Osteocyte (in vitro differentiated cells): ENCODE results near the gene ITSN2. TPM values are rescaled to one million over a fixed set of nuclear protein-coding genes. Genes with fewer than 3 reads are reported as not detected.
"Not testable (repeated sequence)": the region's sequence is repeated elsewhere in the genome, so short reads cannot be mapped to it uniquely, and the experiment has no call there.

Source experiments
- DNase-seq: peaks from one replicate; pipeline ENCODE4 v3.0.0; 2021; ENCODE audit warnings: mixed read lengths; ENCODE audit not compliant: unreplicated experiment; ENCODE audit errors: extremely low spot score
- H3K27ac Mint-ChIP-seq: one replicate; pipeline ENCODE4 v1.8.0; 2021; ENCODE audit warnings: mild to moderate bottlenecking, mixed read lengths; ENCODE audit not compliant: unreplicated experiment
- H3K27me3 Mint-ChIP-seq: one replicate; pipeline ENCODE4 v1.8.0; 2021; ENCODE audit warnings: mixed read lengths; ENCODE audit not compliant: unreplicated experiment
- H3K36me3 Mint-ChIP-seq: one replicate; pipeline ENCODE4 v1.8.0; 2021; ENCODE audit warnings: mixed read lengths; ENCODE audit not compliant: unreplicated experiment
- H3K4me1 Mint-ChIP-seq: one replicate; pipeline ENCODE4 v1.8.0; 2021; ENCODE audit warnings: mixed read lengths; ENCODE audit not compliant: unreplicated experiment
- H3K4me3 Mint-ChIP-seq: one replicate; pipeline ENCODE4 v1.8.0; 2021; ENCODE audit warnings: mild to moderate bottlenecking, moderate library complexity, mixed read lengths; ENCODE audit not compliant: unreplicated experiment
- H3K9me3 Mint-ChIP-seq: one replicate; pipeline ENCODE4 v1.8.0; 2021; ENCODE audit warnings: mixed read lengths; ENCODE audit not compliant: unreplicated experiment
- long read RNA-seq: library from polyadenylated mRNA; unstranded; transcript quantifications from one replicate; pipeline ENCODE4 v2.0.0, GENCODE V29; 2021
- total RNA-seq: library from RNA; stranded (reverse); gene quantifications from 2 replicates; pipeline ENCODE4 v1.2.1, GENCODE V29; 2021
- TF ChIP-seq, protein P1 (sequence below): fragments of 200-600 bp; sonication (generic); IDR thresholded peaks from 2 replicates; pipeline ENCODE4 v1.5.0; 2021; ENCODE audit warnings: antibody characterized with exemption, mild to moderate bottlenecking, moderate library complexity

Gene ITSN2
- total RNA-seq: 31.7 and 32.1 TPM in 2 replicates
- long read RNA-seq, partial matches to known transcripts: 34 of 42 reads
- long read RNA-seq, other reads (novel, unspliced or antisense): 8 of 42 reads

DNA sequence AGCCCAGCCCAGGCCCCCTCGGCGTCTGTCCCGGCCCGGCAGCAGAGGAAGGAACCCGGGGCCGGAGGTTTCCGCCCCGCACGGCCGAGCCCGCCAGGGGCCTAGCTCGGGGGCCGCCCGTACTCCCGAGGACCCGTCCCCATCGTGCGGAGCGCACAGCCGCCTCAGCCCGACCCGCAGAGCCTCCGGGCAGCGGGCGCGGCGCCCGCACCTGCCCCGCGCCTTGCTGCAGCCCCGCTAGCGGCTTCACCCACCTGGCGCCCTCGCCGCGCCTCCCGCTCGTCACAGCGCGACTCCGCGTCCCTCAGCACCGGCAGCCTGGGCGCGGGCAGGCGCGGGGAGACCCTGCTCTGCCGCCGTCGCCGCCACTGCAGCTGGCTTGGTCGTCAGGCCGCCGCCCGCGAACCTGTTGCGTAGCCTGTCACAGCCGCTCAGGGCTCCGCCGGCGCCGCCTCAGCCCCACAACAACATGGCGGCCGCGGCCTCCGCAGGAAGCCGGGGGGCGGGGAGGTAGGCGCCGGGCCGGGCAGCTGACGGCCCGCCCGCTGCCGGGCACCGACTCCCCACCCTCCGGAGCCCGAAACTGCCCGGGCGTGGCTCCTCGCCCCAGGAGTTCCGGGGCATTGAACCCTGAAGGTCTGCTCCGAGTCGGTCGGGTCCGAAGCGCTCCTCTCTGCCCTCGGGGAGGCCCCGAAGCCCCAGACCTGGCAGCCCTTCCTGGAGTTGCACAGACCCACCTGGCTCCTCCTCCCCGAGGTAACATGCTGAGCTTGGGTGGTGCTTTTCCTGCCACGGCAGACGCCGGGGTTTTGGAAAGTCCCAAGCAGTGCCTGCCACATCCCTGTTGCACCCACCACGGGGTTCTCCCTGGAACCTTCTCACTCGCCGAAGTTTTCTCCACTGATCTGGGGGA is at the start of gene ITSN2:
Gene ITSN2, minus strand, starts transcription at position 487 of the 913 bp plus-strand sequence. CDS start 32,454 bp downstream, outside the sequence.
- H3K9me3 Mint-ChIP-seq: no peaks in the 10 kb centered on the region
- H3K27ac Mint-ChIP-seq: peak within 1 kb of the TSS; percentile 91
- TF ChIP-seq, protein P1, sequence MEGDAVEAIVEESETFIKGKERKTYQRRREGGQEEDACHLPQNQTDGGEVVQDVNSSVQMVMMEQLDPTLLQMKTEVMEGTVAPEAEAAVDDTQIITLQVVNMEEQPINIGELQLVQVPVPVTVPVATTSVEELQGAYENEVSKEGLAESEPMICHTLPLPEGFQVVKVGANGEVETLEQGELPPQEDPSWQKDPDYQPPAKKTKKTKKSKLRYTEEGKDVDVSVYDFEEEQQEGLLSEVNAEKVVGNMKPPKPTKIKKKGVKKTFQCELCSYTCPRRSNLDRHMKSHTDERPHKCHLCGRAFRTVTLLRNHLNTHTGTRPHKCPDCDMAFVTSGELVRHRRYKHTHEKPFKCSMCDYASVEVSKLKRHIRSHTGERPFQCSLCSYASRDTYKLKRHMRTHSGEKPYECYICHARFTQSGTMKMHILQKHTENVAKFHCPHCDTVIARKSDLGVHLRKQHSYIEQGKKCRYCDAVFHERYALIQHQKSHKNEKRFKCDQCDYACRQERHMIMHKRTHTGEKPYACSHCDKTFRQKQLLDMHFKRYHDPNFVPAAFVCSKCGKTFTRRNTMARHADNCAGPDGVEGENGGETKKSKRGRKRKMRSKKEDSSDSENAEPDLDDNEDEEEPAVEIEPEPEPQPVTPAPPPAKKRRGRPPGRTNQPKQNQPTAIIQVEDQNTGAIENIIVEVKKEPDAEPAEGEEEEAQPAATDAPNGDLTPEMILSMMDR: no peak
- H3K4me3 Mint-ChIP-seq: peak within 1 kb of the TSS; percentile 79
- no peaks in the 10 kb centered on the region for H3K36me3 Mint-ChIP-seq
- peaks cover 36% of the 10 kb centered on the region for H3K4me1 Mint-ChIP-seq
- peak; percentile 92 for DNase-seq
- no peaks in the 10 kb centered on the region for H3K27me3 Mint-ChIP-seq

DNA sequence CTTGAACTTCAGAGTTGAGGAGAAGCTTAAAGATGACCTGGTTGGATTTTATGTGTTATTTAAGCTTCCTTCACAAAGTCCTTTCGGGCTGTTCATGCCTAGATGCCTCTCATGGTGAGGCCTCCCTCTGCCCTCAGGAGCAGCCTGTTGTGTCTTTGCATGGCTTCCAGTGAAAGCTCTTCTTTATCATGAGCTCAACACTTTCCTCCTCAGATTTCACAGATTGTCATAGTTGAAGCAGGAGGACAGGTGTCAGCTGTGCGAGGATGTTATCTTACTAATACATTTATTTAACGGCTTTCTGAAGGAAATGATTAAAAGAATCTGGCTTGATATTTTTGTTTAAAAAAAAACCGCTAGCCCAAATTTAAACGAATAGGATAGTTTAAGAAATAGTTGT is 48.8 kb upstream of the ITSN2 start:
- no peaks in the 10 kb centered on the region for H3K9me3 Mint-ChIP-seq
- H3K36me3 Mint-ChIP-seq: no peaks in the 10 kb centered on the region
- H3K4me3 Mint-ChIP-seq: no peak overlapping the region
- H3K4me1 Mint-ChIP-seq: peaks cover 3% of the 10 kb centered on the region
- H3K27ac Mint-ChIP-seq: no peak overlapping the region
- TF ChIP-seq, protein P1: no peak
- DNase-seq: no peak
- H3K27me3 Mint-ChIP-seq: peaks cover 9% of the 10 kb centered on the region

DNA sequence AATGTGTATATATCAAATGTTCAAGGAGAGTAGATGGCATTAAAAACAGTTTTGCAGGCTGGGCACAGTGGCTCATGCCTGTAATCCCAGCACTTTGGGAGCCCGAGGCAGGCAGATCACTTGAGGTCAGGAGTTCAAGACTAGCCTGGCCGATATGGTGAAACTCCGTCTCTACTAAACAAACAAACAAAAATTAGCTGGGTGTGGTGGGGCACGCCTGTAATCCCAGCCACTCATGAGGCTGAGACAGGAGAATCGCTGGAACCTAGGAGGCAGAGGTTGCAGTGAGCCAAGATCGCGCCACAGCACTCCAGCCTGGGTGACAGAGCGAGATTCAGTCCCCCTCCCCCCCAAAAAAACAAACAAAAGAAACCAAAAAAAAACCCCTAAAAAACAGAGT is 48.4 kb upstream of the ITSN2 start:
- not testable (repeated sequence) for DNase-seq, H3K4me3 Mint-ChIP-seq, H3K36me3 Mint-ChIP-seq

DNA sequence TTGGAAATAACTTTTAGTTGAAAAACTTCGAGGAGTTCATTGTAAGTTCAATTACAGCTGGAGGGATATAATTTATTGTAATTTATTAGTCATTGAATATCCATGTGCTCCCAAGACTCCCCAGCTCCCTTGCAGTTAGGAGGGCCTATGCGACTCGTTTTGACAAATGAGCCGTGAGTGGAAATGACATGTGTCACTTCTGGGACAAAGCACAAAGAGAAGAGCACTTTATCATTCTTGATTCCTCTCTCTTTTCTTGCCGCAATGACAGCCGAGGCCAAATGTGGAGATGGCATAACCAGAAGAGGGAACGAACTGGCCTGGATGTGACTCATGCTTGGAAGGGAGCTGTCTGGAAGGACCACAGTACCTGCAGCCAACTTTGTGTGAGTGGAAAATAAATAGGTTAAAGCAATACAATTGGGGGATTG is 44.2 kb upstream of the ITSN2 start:
- no peaks in the 10 kb centered on the region for H3K9me3 Mint-ChIP-seq
- DNase-seq: no peak
- TF ChIP-seq, protein P1: no peak
- no peak overlapping the region for H3K4me3 Mint-ChIP-seq
- peaks cover 6% of the 10 kb centered on the region for H3K4me1 Mint-ChIP-seq
- H3K27ac Mint-ChIP-seq: no peak overlapping the region
- H3K27me3 Mint-ChIP-seq: peaks cover 9% of the 10 kb centered on the region
- no peaks in the 10 kb centered on the region for H3K36me3 Mint-ChIP-seq

More for the DNA sequence above, 48.4 kb upstream of the ITSN2 start:
- not testable (repeated sequence) for H3K9me3 Mint-ChIP-seq, H3K27ac Mint-ChIP-seq, H3K27me3 Mint-ChIP-seq, H3K4me1 Mint-ChIP-seq

DNA sequence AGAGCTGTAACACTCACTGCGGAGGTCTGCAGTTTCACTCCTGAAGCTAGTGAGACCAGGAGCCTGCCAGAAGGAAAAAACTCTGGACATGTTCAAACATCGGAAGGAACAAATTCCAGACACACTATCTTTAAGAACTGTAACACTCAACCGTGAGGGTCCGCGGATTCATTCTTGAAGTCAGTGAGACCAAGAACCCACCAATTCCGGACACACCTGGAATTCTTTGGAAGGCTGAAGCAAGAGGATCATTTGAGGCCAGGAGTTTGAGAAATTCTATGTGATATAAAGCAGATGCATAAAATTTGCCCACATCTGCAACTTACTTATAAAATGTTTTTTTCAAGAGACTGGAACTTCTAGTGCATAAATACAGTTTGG is 43.5 kb upstream of the ITSN2 start:
- Mint-ChIP-seq H3K36me3 (no peaks in the 10 kb centered on the region), H3K27ac (no peak overlapping the region), H3K9me3 (no peaks in the 10 kb centered on the region), H3K4me1 (peaks cover 7% of the 10 kb centered on the region), H3K27me3 (peaks cover 9% of the 10 kb centered on the region), H3K4me3 (no peak overlapping the region)
- DNase-seq: no peak
- TF ChIP-seq, protein P1: no peak
